Loucy (cell line): ENCODE measurements around the gene FBXO42.

ENCODE experiments used
- H2AFZ ChIP-seq: fragments of 200-600 bp; sonication (generic); 2 replicates; pipeline ENCODE4 v1.6.0; 2016; ENCODE audit warnings: antibody characterized with exemption, mild to moderate bottlenecking, low read length, moderate library complexity
- H3F3A ChIP-seq: fragments of 200-600 bp; 2 replicates; pipeline ENCODE4 v1.6.0; 2016; ENCODE audit warnings: antibody characterized with exemption, low read depth, mild to moderate bottlenecking
- H3K27me3 ChIP-seq: fragments of 200-600 bp; sonication (generic); 2 replicates; pipeline ENCODE4 v1.6.1; 2014; ENCODE audit warnings: low read length, mild to moderate bottlenecking; ENCODE audit not compliant: insufficient read depth, poor library complexity, severe bottlenecking
- H3K36me3 ChIP-seq: fragments of 200-600 bp; sonication (generic); 2 replicates; pipeline ENCODE4 v1.6.1; 2016; ENCODE audit warnings: low read length; ENCODE audit not compliant: insufficient read depth
- H3K4me1 ChIP-seq: fragments of 200-600 bp; sonication (generic); 2 replicates; pipeline ENCODE4 v1.5.1; 2014; ENCODE audit warnings: low read length, mild to moderate bottlenecking; ENCODE audit not compliant: insufficient read depth, poor library complexity, severe bottlenecking
- H3K4me2 ChIP-seq: fragments of 200-600 bp; sonication (generic); 2 replicates; pipeline ENCODE4 v1.6.0; 2014; ENCODE audit warnings: antibody characterized with exemption, low read length, low read depth, mild to moderate bottlenecking; ENCODE audit not compliant: poor library complexity, severe bottlenecking
- H3K4me3 ChIP-seq: fragments of 200-600 bp; sonication (generic); 2 replicates; pipeline ENCODE4 v1.5.1; 2014; ENCODE audit warnings: low read length, mild to moderate bottlenecking, mixed read lengths; ENCODE audit not compliant: poor library complexity, severe bottlenecking
- H3K79me2 ChIP-seq: fragments of 200-600 bp; sonication (generic); 2 replicates; pipeline ENCODE4 v1.6.1; 2014; ENCODE audit warnings: low read length; ENCODE audit not compliant: insufficient read depth
- H3K9ac ChIP-seq: fragments of 200-600 bp; sonication (generic); 2 replicates; pipeline ENCODE4 v1.6.0; 2014; ENCODE audit warnings: mild to moderate bottlenecking, low read depth, low read length, moderate library complexity; ENCODE audit not compliant: poor library complexity, severe bottlenecking
- H3K9me2 ChIP-seq: fragments of 200-600 bp; sonication (generic); replicated peaks from 2 replicates; pipeline ENCODE4 v1.6.1; 2016; ENCODE audit warnings: low read depth, low read length, mixed read lengths
- H3K9me3 ChIP-seq: fragments of 200-600 bp; sonication (generic); 2 replicates; pipeline ENCODE4 v1.6.1; 2014; ENCODE audit warnings: mild to moderate bottlenecking, antibody characterized with exemption, low read length, low read depth; ENCODE audit not compliant: insufficient read depth
- H4K20me1 ChIP-seq: fragments of 200-600 bp; sonication (generic); 2 replicates; pipeline ENCODE4 v1.6.0; 2014; ENCODE audit warnings: antibody characterized with exemption, low read length, mild to moderate bottlenecking; ENCODE audit not compliant: insufficient read depth, poor library complexity, severe bottlenecking
- CTCF ChIP-seq: fragments of 200-600 bp; sonication (generic); conservative IDR thresholded peaks from 2 replicates; pipeline ENCODE4 v1.5.1; 2014; ENCODE audit warnings: mild to moderate bottlenecking, antibody characterized with exemption, low read length
- EZH2phosphoT487 ChIP-seq: fragments of 200-600 bp; IDR thresholded peaks from 2 replicates; pipeline ENCODE4 v1.6.1; 2018; ENCODE audit warnings: antibody characterized with exemption, mild to moderate bottlenecking, moderate library complexity, borderline replicate concordance

The FBXO42 gene

GRCh38 chr1:16209847-16210407 is 142.4 kb downstream of the FBXO42 start:
- H4K20me1 ChIP-seq = no peaks in the 10 kb centered on the region
- TF ChIP-seq EZH2phosphoT487 (no peak), CTCF (no peak)
- no peak overlapping the region for H3K4me3 ChIP-seq
- peaks cover 7% of the 10 kb centered on the region; the same call in 1 of the 2 replicates for H3K79me2 ChIP-seq
- no peak overlapping the region for H3K9ac ChIP-seq
- H3K4me2 ChIP-seq = no peak overlapping the region
- H3K27me3 ChIP-seq = no peaks in the 10 kb centered on the region
- peaks cover 14% of the 10 kb centered on the region for H3K4me1 ChIP-seq
- no peaks in the 10 kb centered on the region for H3K9me2 ChIP-seq
- no peak overlapping the region for H2AFZ ChIP-seq
- H3K36me3 ChIP-seq = no peaks in the 10 kb centered on the region
- no peaks in the 10 kb centered on the region for H3K9me3 ChIP-seq
- no peaks in the 10 kb centered on the region for H3F3A ChIP-seq

- Histone ChIP-seq H3K9me2 (no peaks in the 10 kb centered on the region), H3K4me3 (no peak overlapping the region), H3K4me2 (no peak overlapping the region), H3K79me2 (peaks cover 7% of the 10 kb centered on the region; the same call in 1 of the 2 replicates), H3K9ac (no peak overlapping the region), H3K36me3 (no peaks in the 10 kb centered on the region), H3F3A (no peaks in the 10 kb centered on the region), H4K20me1 (no peaks in the 10 kb centered on the region), H3K27me3 (no peaks in the 10 kb centered on the region), H3K4me1 (peaks cover 14% of the 10 kb centered on the region), H3K9me3 (no peaks in the 10 kb centered on the region), H2AFZ (no peak overlapping the region)
- no peak for TF ChIP-seq CTCF
These were observed 143.0 kb downstream of the FBXO42 start for GRCh38 chr1:16209132-16209846.

- no peaks in the 10 kb centered on the region for H3F3A ChIP-seq
- H2AFZ ChIP-seq = no peak overlapping the region
- H3K9ac ChIP-seq = no peak overlapping the region
- peaks cover 7% of the 10 kb centered on the region; the same call in 1 of the 2 replicates for H3K79me2 ChIP-seq
- H3K36me3 ChIP-seq = no peaks in the 10 kb centered on the region
- TF ChIP-seq CTCF (no peak), EZH2phosphoT487 (no peak)
- peaks cover 14% of the 10 kb centered on the region for H3K4me1 ChIP-seq
- H4K20me1 ChIP-seq = no peaks in the 10 kb centered on the region
- no peaks in the 10 kb centered on the region for H3K9me3 ChIP-seq
- no peaks in the 10 kb centered on the region for H3K9me2 ChIP-seq
- no peak overlapping the region for H3K4me3 ChIP-seq
- H3K4me2 ChIP-seq = no peak overlapping the region
- no peaks in the 10 kb centered on the region for H3K27me3 ChIP-seq
These were observed 143.9 kb downstream of the FBXO42 start for GRCh38 chr1:16208270-16208987.
